ENCODE measurements around the gene ARHGEF2. TPM values are rescaled to one million over a fixed set of nuclear protein-coding genes. Genes with fewer than 3 reads are reported as not detected.

ARHGEF2 gene
- total and polyA plus RNA-seq, 2 of the 13 experiments (the other 11 are each of a cell fraction or from before 2014, with no cell fraction given): 16.1 to 32.1 TPM

DNA sequence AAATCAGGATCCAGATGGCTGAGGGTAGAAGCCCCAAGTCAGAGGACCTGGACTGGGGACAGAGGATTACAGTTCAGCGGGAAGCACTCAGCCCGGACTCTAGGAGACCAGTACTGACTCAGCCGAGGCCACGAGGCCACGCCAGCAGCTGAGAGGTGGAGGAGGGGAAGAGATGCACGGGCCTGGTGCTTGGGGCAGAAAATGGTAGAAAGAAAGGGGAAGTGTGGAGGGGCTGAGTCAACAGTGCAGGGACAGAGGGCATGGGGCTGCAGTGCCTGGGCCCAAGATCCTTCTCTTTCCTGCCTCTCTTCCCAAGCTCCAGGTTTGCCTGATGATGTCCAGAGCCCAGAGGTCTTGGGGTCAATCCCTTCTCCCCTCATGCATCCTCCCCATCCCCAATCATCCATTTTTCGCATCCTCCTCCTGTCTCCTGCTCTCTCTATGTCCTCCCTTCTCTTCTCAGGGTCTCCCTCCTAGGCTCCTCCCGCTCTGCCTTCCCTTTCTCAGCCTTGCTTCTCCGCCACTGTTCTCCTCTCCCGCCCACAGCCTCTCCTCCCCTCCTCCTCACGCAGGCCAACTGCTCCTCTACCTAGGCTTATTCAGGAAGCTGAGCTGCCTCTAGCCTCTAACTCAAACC lies 7.7 kb downstream of the ARHGEF2 start:
- no peak for FAIRE-seq
- 74% methylated on average over 11 of the region's 11 CpGs for WGBS (ENCODE audit: low lambda C conversion rate)
- Histone ChIP-seq H2AFZ (ENCODE audit: low read length) (no peak overlapping the region), H3K79me2 (ENCODE audit: insufficient read depth, low read length) (peaks cover 51% of the 10 kb centered on the region), H3K9me3 (ENCODE audit: low read length) (no peaks in the 10 kb centered on the region), H3K27ac (ENCODE audit: extremely low read length, insufficient read depth, low read length) (no peak overlapping the region), H3K27me3 (ENCODE audit: control insufficient read depth in 1 of 2, insufficient read depth in 2 of 2, low read length in 2 of 2) (no peaks in the 10 kb centered on the region), H3K4me3 (replicated peaks in 1 of 3; ENCODE audit: insufficient read depth in 1 of 3, low read depth in 2 of 3, low read length in 3 of 3) (no peak overlapping the region), H3K36me3 (replicated peaks in 1 of 2; ENCODE audit: control insufficient read depth in 1 of 2, insufficient read depth in 2 of 2, low read length in 2 of 2) (peaks cover 16 to 31% of the 10 kb centered on the region in 2 experiments; a peak in 4 of 5 replicates), H3K4me2 (ENCODE audit: low read depth, low read length) (no peak overlapping the region), H3K9ac (ENCODE audit: insufficient read depth, low read depth, low read length) (no peak overlapping the region), H4K20me1 (ENCODE audit: insufficient read depth, low read length) (peaks cover 2% of the 10 kb centered on the region; the same call in 1 of the 2 replicates), H3K4me1 (ENCODE audit: insufficient read depth, low read length) (peaks cover 95% of the 10 kb centered on the region)
- ATAC-seq: no peak
- intact Hi-C loops (cut with micrococcal nuclease; ENCODE audit: unreplicated experiment): no loop called here
- CTCF ChIA-PET (ENCODE audit: low intra/inter-chr PET ratio, low total read pairs): no interaction called here
- BruUV-seq (replicated peaks): no TSS peak
- POLR2A ChIA-PET: interaction anchor here (1.3 to 5.0 kb wide), 5 partner anchors 7 to 145 kb away, joined by 3 to 64 read pairs (median 17); partner anchors contain the start of gene ARHGEF2
- no peak for DNase-seq (ENCODE audit: low spot score)
- in situ Hi-C loops (cut with HindIII; ENCODE audit: extremely low pct_ligation_motif_present, low pct_unique_long_range_greater_than_20kb): no loop called here
- peak; percentile 41; the same call in 1 of the 2 replicates for TF ChIP-seq TFAP4 (IDR thresholded peaks at IDR 0.05; ENCODE audit: borderline replicate concordance, low read depth)
- no peak for TF ChIP-seq AGO2 (optimal IDR thresholded peaks at IDR 0.05; ENCODE audit: low read depth, low read length)
- TF ChIP-seq RFX1 (IDR thresholded peaks at IDR 0.05): no peak
- peak; percentile 39; the same call in 1 of the 2 replicates for TF ChIP-seq MAX (IDR thresholded peaks at IDR 0.05)
- no peak for TF ChIP-seq ZNF33B (CRISPR knock-in tag; IDR thresholded peaks at IDR 0.05)
- peak; percentile 42; the same call in 1 of the 2 replicates for TF ChIP-seq MYC (CRISPR knock-in tag; IDR thresholded peaks at IDR 0.05; ENCODE audit: borderline replicate concordance)
- no peak for TF ChIP-seq ELF4 (CRISPR knock-in tag; IDR thresholded peaks at IDR 0.05; ENCODE audit: borderline replicate concordance)
- TF ChIP-seq ZBTB38 (CRISPR knock-in tag; IDR thresholded peaks at IDR 0.05): peak; percentile 72
- TF ChIP-seq YY1 (IDR thresholded peaks at IDR 0.05; ENCODE audit: insufficient read depth, insufficient replicate concordance, low read depth, low read length): no peak
- TF ChIP-seq NFIB (CRISPR knock-in tag; IDR thresholded peaks at IDR 0.05; ENCODE audit: borderline replicate concordance): no peak
- no peak for TF ChIP-seq ZNF530 (CRISPR knock-in tag; IDR thresholded peaks at IDR 0.05; ENCODE audit: low read depth)
- no peak for TF ChIP-seq PHF21A (CRISPR knock-in tag; IDR thresholded peaks at IDR 0.05)
- no peak for TF ChIP-seq THAP11 (CRISPR knock-in tag; IDR thresholded peaks at IDR 0.05)
- no peak for TF ChIP-seq ZNF224 (CRISPR knock-in tag; IDR thresholded peaks at IDR 0.05)
- TF ChIP-seq, protein P1, sequence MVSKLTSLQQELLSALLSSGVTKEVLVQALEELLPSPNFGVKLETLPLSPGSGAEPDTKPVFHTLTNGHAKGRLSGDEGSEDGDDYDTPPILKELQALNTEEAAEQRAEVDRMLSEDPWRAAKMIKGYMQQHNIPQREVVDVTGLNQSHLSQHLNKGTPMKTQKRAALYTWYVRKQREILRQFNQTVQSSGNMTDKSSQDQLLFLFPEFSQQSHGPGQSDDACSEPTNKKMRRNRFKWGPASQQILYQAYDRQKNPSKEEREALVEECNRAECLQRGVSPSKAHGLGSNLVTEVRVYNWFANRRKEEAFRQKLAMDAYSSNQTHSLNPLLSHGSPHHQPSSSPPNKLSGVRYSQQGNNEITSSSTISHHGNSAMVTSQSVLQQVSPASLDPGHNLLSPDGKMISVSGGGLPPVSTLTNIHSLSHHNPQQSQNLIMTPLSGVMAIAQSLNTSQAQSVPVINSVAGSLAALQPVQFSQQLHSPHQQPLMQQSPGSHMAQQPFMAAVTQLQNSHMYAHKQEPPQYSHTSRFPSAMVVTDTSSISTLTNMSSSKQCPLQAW (CRISPR knock-in tag; IDR thresholded peaks at IDR 0.05): no peak
- peak; percentile 42 for TF ChIP-seq FOSL2 (CRISPR knock-in tag; IDR thresholded peaks at IDR 0.05)
- TF ChIP-seq CEBPG (CRISPR knock-in tag; IDR thresholded peaks at IDR 0.05): no peak

All from HepG2 (cell line).